Inflammatory macrophage treated with lipopolysaccharide for 1 hour (primary cell): Measurements from ENCODE around the gene UBL4A.

Experiments used
- DNase-seq, 2 donors: peaks; one replicate each; pipeline ENCODE4 v3.0.0-alpha.2; 2020 to 2022

The UBL4A gene

GRCh38 chrX:154486396-154487207, at the start of gene UBL4A:
Gene UBL4A (minus strand): TSS chrX:154486615. CDS start chrX:154486584, 31 bp downstream.
- DNase-seq = peak in 1 of 2 donors; percentile 21

GRCh38 chrX:154535892-154536291, 49.5 kb upstream of the UBL4A start:
- no peak for DNase-seq

GRCh38 chrX:154534526-154535322, 48.3 kb upstream of the UBL4A start:
- peak; percentile 83 to 89 for DNase-seq

GRCh38 chrX:154532690-154533089, 46.3 kb upstream of the UBL4A start:
- DNase-seq = no peak

- no peak for DNase-seq
These were observed 45.2 kb upstream of the UBL4A start for GRCh38 chrX:154531626-154532025.

- DNase-seq = no peak
These were observed 43.9 kb upstream of the UBL4A start for GRCh38 chrX:154530286-154530685.

GRCh38 chrX:154529206-154529612, 42.8 kb upstream of the UBL4A start:
- no peak for DNase-seq

- DNase-seq = peak; percentile 51 to 65
These were observed 40.7 kb upstream of the UBL4A start for GRCh38 chrX:154526901-154527675.

- DNase-seq = no peak
These were observed 39.4 kb upstream of the UBL4A start for GRCh38 chrX:154525606-154526490.

- DNase-seq = no peak
These were observed 33.0 kb upstream of the UBL4A start for GRCh38 chrX:154519389-154519788.

GRCh38 chrX:154517101-154517781, 30.8 kb upstream of the UBL4A start:
- DNase-seq = no peak

GRCh38 chrX:154516656-154517100, 30.3 kb upstream of the UBL4A start:
- no peak for DNase-seq

- peak; percentile 80 to 81 for DNase-seq
These were observed 29.7 kb upstream of the UBL4A start, which contains the start of gene FAM3A for GRCh38 chrX:154515966-154516655. Gene FAM3A (minus strand): TSS chrX:154516232. CDS start chrX:154515772, 460 bp downstream.

GRCh38 chrX:154515090-154515965, 28.9 kb upstream of the UBL4A start:
- no peak for DNase-seq

- no peak for DNase-seq
These were observed 27.3 kb upstream of the UBL4A start for GRCh38 chrX:154513716-154514115.

GRCh38 chrX:154512879-154513553, 26.6 kb upstream of the UBL4A start:
- no peak for DNase-seq

- DNase-seq = no peak
These were observed 25.3 kb upstream of the UBL4A start for GRCh38 chrX:154511761-154512160.

- DNase-seq = no peak
These were observed 23.0 kb upstream of the UBL4A start for GRCh38 chrX:154509455-154509854.

- no peak for DNase-seq
These were observed 21.9 kb upstream of the UBL4A start for GRCh38 chrX:154508384-154508745.
